Astrocyte of the cerebellum (primary cell): ENCODE measurements around the gene AIG1.

Source experiments
- DNase-seq: peaks from one replicate; pipeline ENCODE4 v3.0.0-alpha.2; 2011; ENCODE audit warnings: low read depth
- H3K4me3 ChIP-seq: 2 replicates; pipeline ENCODE4 v1.5.1; 2011; ENCODE audit warnings: mild to moderate bottlenecking, low read depth, low read length, moderate library complexity
- CTCF ChIP-seq: IDR thresholded peaks from 2 replicates; pipeline ENCODE4 v1.5.1; 2012; ENCODE audit warnings: low read length, low read depth, moderate library complexity, mild to moderate bottlenecking; ENCODE audit errors: missing control alignments
- in situ Hi-C: cut with HindIII; loops from 2 replicates; pipeline ENCODE4 v1.10.0; 2017; ENCODE audit warnings: low sequenced_read_pairs

Gene AIG1

GRCh38 chr6:143054329-143054728 lies 6.4 kb upstream of the AIG1 start:
- no peak for TF ChIP-seq CTCF
- no peak for DNase-seq
- in situ Hi-C loops = no loop called here
- H3K4me3 ChIP-seq = no peak overlapping the region

- in situ Hi-C loops = no loop called here
- H3K4me3 ChIP-seq = no peak overlapping the region
- no peak for DNase-seq
- TF ChIP-seq CTCF = no peak
Observed at GRCh38 chr6:143055213-143055612, 5.5 kb upstream of the AIG1 start.

GRCh38 chr6:143055891-143056290 lies 4.8 kb upstream of the AIG1 start:
- no peak for TF ChIP-seq CTCF
- DNase-seq = no peak
- H3K4me3 ChIP-seq = no peak overlapping the region
- in situ Hi-C loops = no loop called here

GRCh38 chr6:143058987-143059386 lies 1.7 kb upstream of the AIG1 start:
- DNase-seq = no peak
- no peak overlapping the region for H3K4me3 ChIP-seq
- in situ Hi-C loops = no loop called here
- TF ChIP-seq CTCF = no peak

- peak overlapping the region; percentile 65 for H3K4me3 ChIP-seq
- peak; percentile 49 for DNase-seq
- TF ChIP-seq CTCF = no peak
- in situ Hi-C loops = no loop called here
Observed at GRCh38 chr6:143059663-143060353, 881 bp upstream of the AIG1 start.

- DNase-seq = peak; percentile 41
- H3K4me3 ChIP-seq = peak overlapping the region; percentile 65
- TF ChIP-seq CTCF = peak; percentile 20
- in situ Hi-C loops = no loop called here
Observed at GRCh38 chr6:143060354-143060805, 309 bp upstream of the AIG1 start.
